Measurements from ENCODE around the gene FAM174A.

The FAM174A gene

DNA sequence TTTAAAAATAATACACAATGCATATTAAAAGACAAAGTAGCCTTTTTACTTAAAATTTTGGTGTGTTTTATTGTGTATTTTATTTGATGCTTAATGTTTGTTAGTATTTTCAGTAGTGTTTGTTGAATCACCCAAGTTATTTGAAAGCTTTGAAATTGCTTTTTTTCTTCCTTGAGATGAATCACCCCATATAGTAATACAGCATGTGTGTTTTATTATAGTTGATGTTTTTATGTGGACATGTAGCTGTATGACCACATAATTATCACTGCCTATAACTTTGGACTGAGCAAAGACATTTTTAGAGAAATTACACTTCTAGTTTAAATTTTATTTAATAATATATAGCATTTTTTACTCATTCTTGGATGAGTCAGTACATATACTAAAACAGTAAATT is 18.0 kb downstream of the FAM174A start:
- Histone ChIP-seq H3K18ac (ENCODE audit: low read length) (no peak overlapping the region), H3K27ac (ENCODE audit: low read depth, low read length) (no peak overlapping the region), H3K23ac (ENCODE audit: low read length) (no peak overlapping the region), H4K12ac (ENCODE audit: low read depth, low read length) (no peak overlapping the region), H3K36me3 (ENCODE audit: control insufficient read depth in 1 of 2, insufficient read depth in 2 of 2, low read length in 2 of 2) (no peaks in the 10 kb centered on the region), H3K27me3 (ENCODE audit: insufficient read depth, low read length) (no peaks in the 10 kb centered on the region), H3K79me1 (ENCODE audit: low read length) (no peaks in the 10 kb centered on the region), H2BK12ac (ENCODE audit: low read length) (no peak overlapping the region), H3K9me3 (ENCODE audit: insufficient read depth, low read depth, low read length) (no peaks in the 10 kb centered on the region), H3K4me1 (ENCODE audit: control insufficient read depth in 1 of 2, insufficient read depth in 2 of 2, low read length in 2 of 2) (no peaks in the 10 kb centered on the region), H2BK5ac (ENCODE audit: low read depth, low read length, poor library complexity) (no peak overlapping the region), H3K4ac (ENCODE audit: low read depth, low read length) (no peak overlapping the region), H4K91ac (ENCODE audit: low read depth, low read length) (no peak overlapping the region), H3K4me3 (ENCODE audit: low read depth, low read length) (no peak overlapping the region), H3K79me2 (ENCODE audit: control insufficient read depth, insufficient read depth, low read length, poor library complexity) (no peaks in the 10 kb centered on the region), H2BK120ac (ENCODE audit: insufficient read depth, low read length, poor library complexity) (no peak overlapping the region), H4K8ac (ENCODE audit: low read depth, low read length) (no peak overlapping the region), H2AFZ (ENCODE audit: insufficient read depth, low read length, poor library complexity) (no peak overlapping the region), H2AK5ac (ENCODE audit: low read length) (no peak overlapping the region), H3K4me2 (ENCODE audit: low read length) (no peak overlapping the region), H3K14ac (ENCODE audit: low read length) (no peak overlapping the region), H3K9ac (ENCODE audit: low read length) (no peak overlapping the region)
- DNase-seq, result no peak

DNA sequence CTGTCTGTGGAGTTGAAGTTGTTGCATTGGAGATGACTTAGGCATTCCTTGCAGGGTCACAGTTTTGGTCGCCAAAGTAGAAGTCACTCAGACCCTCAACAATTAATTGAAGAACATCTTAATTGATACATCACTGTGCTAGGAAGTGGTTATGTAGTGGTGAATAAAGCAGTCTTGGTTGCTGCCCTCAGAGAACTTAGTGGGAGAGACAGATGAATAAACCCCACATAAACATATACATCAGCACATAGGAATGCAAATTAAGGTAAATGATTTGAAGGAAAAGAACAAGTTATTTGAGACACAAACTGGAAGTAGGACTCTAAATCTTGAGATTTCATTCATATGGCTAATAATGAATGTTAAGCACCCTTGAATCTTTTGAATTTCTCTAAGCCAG is 25.7 kb downstream of the FAM174A start:
- no peaks in the 10 kb centered on the region for H3K79me2 ChIP-seq (ENCODE audit: control insufficient read depth, insufficient read depth, low read length, poor library complexity)
- no CpG with 5 or more reads among the region's 1 CpG for WGBS (ENCODE audit: extremely low coverage, insufficient coverage, insufficient read length)
- no peaks in the 10 kb centered on the region for H3K79me1 ChIP-seq (ENCODE audit: low read length)
- no peak overlapping the region for H3K27ac ChIP-seq (ENCODE audit: low read depth, low read length)
- H3K23ac ChIP-seq (ENCODE audit: low read length), result no peak overlapping the region
- H2BK5ac ChIP-seq (ENCODE audit: low read depth, low read length, poor library complexity), result no peak overlapping the region
- no peak overlapping the region for H3K4ac ChIP-seq (ENCODE audit: low read depth, low read length)
- no peak overlapping the region for H3K4me2 ChIP-seq (ENCODE audit: low read length)
- no peak for DNase-seq
- no peak overlapping the region for H3K14ac ChIP-seq (ENCODE audit: low read length)
- no peak overlapping the region for H3K9ac ChIP-seq (ENCODE audit: low read length)
- no peaks in the 10 kb centered on the region for H3K9me3 ChIP-seq (ENCODE audit: insufficient read depth, low read depth, low read length)
- no peak overlapping the region for H2BK120ac ChIP-seq (ENCODE audit: insufficient read depth, low read length, poor library complexity)
- no peaks in the 10 kb centered on the region for H3K4me1 ChIP-seq (ENCODE audit: control insufficient read depth in 1 of 2, insufficient read depth in 2 of 2, low read length in 2 of 2)
- no peak overlapping the region for H4K12ac ChIP-seq (ENCODE audit: low read depth, low read length)
- H3K27me3 ChIP-seq (ENCODE audit: insufficient read depth, low read length), result no peaks in the 10 kb centered on the region
- H3K4me3 ChIP-seq (ENCODE audit: low read depth, low read length), result no peak overlapping the region
- no peak overlapping the region for H3K18ac ChIP-seq (ENCODE audit: low read length)
- no peak overlapping the region for H2AK5ac ChIP-seq (ENCODE audit: low read length)
- H3K36me3 ChIP-seq (ENCODE audit: control insufficient read depth in 1 of 2, insufficient read depth in 2 of 2, low read length in 2 of 2), result no peaks in the 10 kb centered on the region
- no peak overlapping the region for H4K91ac ChIP-seq (ENCODE audit: low read depth, low read length)
- no peak overlapping the region for H4K8ac ChIP-seq (ENCODE audit: low read depth, low read length)
- H2BK12ac ChIP-seq (ENCODE audit: low read length), result no peak overlapping the region
- no peak overlapping the region for H2AFZ ChIP-seq (ENCODE audit: insufficient read depth, low read length, poor library complexity)

DNA sequence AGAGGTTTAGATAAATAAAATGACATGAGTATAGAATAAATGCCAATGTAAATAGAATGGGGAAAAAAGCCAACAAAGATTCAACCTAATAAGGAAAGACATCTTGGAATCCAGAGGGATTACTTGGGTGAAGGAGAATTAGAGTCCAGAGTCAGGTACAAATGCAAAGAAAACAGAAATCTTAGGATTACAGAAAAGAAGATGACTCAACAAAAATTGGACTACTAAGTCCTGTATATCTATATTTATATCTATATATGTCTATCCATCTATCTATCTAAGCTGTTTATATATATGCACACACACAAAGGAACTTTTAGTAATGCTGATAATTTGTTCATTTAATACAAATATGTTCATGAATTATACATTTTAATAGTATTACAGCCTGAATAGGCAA is 27.6 kb downstream of the FAM174A start:
- H2BK5ac ChIP-seq (ENCODE audit: low read depth, low read length, poor library complexity), result no peak overlapping the region
- no peak overlapping the region for H3K27ac ChIP-seq (ENCODE audit: low read depth, low read length)
- H3K27me3 ChIP-seq (ENCODE audit: insufficient read depth, low read length), result no peaks in the 10 kb centered on the region
- no peak overlapping the region for H4K8ac ChIP-seq (ENCODE audit: low read depth, low read length)
- no peak overlapping the region for H3K18ac ChIP-seq (ENCODE audit: low read length)
- H2AK5ac ChIP-seq (ENCODE audit: low read length), result no peak overlapping the region
- H2AFZ ChIP-seq (ENCODE audit: insufficient read depth, low read length, poor library complexity), result no peak overlapping the region
- H3K4ac ChIP-seq (ENCODE audit: low read depth, low read length), result no peak overlapping the region
- no peaks in the 10 kb centered on the region for H3K36me3 ChIP-seq (ENCODE audit: control insufficient read depth in 1 of 2, insufficient read depth in 2 of 2, low read length in 2 of 2)
- no peak overlapping the region for H3K14ac ChIP-seq (ENCODE audit: low read length)
- H4K12ac ChIP-seq (ENCODE audit: low read depth, low read length), result no peak overlapping the region
- no peaks in the 10 kb centered on the region for H3K79me1 ChIP-seq (ENCODE audit: low read length)
- H2BK120ac ChIP-seq (ENCODE audit: insufficient read depth, low read length, poor library complexity), result no peak overlapping the region
- no peak for DNase-seq
- H2BK12ac ChIP-seq (ENCODE audit: low read length), result no peak overlapping the region
- no peak overlapping the region for H3K23ac ChIP-seq (ENCODE audit: low read length)
- no peaks in the 10 kb centered on the region for H3K4me1 ChIP-seq (ENCODE audit: control insufficient read depth in 1 of 2, insufficient read depth in 2 of 2, low read length in 2 of 2)
- H4K91ac ChIP-seq (ENCODE audit: low read depth, low read length), result no peak overlapping the region
- H3K79me2 ChIP-seq (ENCODE audit: control insufficient read depth, insufficient read depth, low read length, poor library complexity), result no peaks in the 10 kb centered on the region
- no peak overlapping the region for H3K9ac ChIP-seq (ENCODE audit: low read length)
- no peaks in the 10 kb centered on the region for H3K9me3 ChIP-seq (ENCODE audit: insufficient read depth, low read depth, low read length)
- H3K4me2 ChIP-seq (ENCODE audit: low read length), result no peak overlapping the region
- no peak overlapping the region for H3K4me3 ChIP-seq (ENCODE audit: low read depth, low read length)

DNA sequence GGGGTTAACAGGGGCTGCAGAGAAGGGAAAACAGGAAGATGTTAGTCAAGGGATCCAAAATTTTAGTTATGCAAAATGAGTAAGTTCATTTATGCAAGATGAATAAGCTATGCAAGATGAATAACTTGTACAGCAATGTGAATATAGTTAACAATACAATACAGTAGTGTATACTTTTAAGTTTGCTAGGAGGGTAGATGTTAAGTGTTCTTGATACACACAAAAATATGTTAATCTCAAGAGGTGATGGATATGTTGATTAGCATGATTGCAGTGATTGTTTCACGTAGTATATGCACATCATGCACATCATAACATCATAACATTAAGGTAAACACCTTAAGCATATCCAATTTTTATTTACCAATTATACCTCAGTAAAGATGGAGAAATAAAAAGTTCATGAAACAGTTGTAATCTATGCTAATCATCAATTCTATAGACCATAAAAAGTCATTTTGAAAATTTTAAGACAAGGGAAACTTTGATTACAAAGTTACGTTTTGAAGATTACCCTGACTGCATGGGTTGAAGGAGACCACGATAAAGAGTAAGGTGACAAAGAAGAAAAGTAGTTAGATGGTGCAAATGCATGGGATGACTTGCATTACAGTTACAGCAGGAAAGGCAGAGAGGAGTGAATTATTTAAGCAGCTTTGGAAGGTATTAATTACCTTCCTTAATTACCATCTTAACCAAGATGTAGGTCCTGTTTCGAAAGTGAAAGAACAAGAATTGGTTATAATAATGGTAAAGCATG is 31.4 kb downstream of the FAM174A start:
- Histone ChIP-seq H4K12ac (ENCODE audit: low read depth, low read length) (no peak overlapping the region), H3K4ac (ENCODE audit: low read depth, low read length) (no peak overlapping the region), H3K79me1 (ENCODE audit: low read length) (no peaks in the 10 kb centered on the region), H2BK5ac (ENCODE audit: low read depth, low read length, poor library complexity) (no peak overlapping the region), H3K4me2 (ENCODE audit: low read length) (no peak overlapping the region), H3K14ac (ENCODE audit: low read length) (no peak overlapping the region), H2BK120ac (ENCODE audit: insufficient read depth, low read length, poor library complexity) (no peak overlapping the region), H4K8ac (ENCODE audit: low read depth, low read length) (no peak overlapping the region), H3K27ac (ENCODE audit: low read depth, low read length) (no peak overlapping the region), H3K4me1 (ENCODE audit: control insufficient read depth in 1 of 2, insufficient read depth in 2 of 2, low read length in 2 of 2) (no peaks in the 10 kb centered on the region), H3K27me3 (ENCODE audit: insufficient read depth, low read length) (no peaks in the 10 kb centered on the region), H2BK12ac (ENCODE audit: low read length) (no peak overlapping the region), H3K36me3 (ENCODE audit: control insufficient read depth in 1 of 2, insufficient read depth in 2 of 2, low read length in 2 of 2) (no peaks in the 10 kb centered on the region), H3K18ac (ENCODE audit: low read length) (no peak overlapping the region), H3K9me3 (ENCODE audit: insufficient read depth, low read depth, low read length) (no peaks in the 10 kb centered on the region), H4K91ac (ENCODE audit: low read depth, low read length) (no peak overlapping the region), H3K4me3 (ENCODE audit: low read depth, low read length) (no peak overlapping the region), H3K9ac (ENCODE audit: low read length) (no peak overlapping the region), H3K23ac (ENCODE audit: low read length) (no peak overlapping the region), H3K79me2 (ENCODE audit: control insufficient read depth, insufficient read depth, low read length, poor library complexity) (no peaks in the 10 kb centered on the region), H2AFZ (ENCODE audit: insufficient read depth, low read length, poor library complexity) (no peak overlapping the region), H2AK5ac (ENCODE audit: low read length) (no peak overlapping the region)
- no peak for DNase-seq
- WGBS (ENCODE audit: extremely low coverage, insufficient coverage, insufficient read length), result no CpG with 5 or more reads among the region's 4 CpGs
